H1 (cell line): ENCODE measurements around the gene ALOX5AP. TPM values are rescaled to one million over a fixed set of nuclear protein-coding genes. Genes with fewer than 3 reads are reported as not detected.

ENCODE experiments used
- CTCF ChIA-PET: fragments of 300-600 bp; sonication (Branson Sonifier 250); formaldehyde crosslinking; loops from one replicate; lab custom pipeline; 2021; ENCODE audit not compliant: partially characterized antibody; lab: Charles Lee
- POLR2A ChIA-PET: fragments of 300-600 bp; sonication (Branson Sonifier 250); formaldehyde crosslinking; loops from one replicate; lab custom pipeline; 2021; ENCODE audit warnings: inconsistent platforms; ENCODE audit not compliant: partially characterized antibody; lab: Charles Lee
- DNase-seq, 2 experiments: peaks; one replicate each; pipeline versions ENCODE4 v3.0.0 to v3.0.0-alpha.2; 2010 to 2022; ENCODE audit warnings: low spot score in 2 of 2, low read depth in 1 of 2, mixed read lengths in 1 of 2
- FAIRE-seq: peaks from 2 replicates; lab custom pipeline; 2011; peaks lifted over from hg19 to GRCh38; lab: Jason Lieb, UNC
- H2AFZ ChIP-seq: 2 replicates; pipeline ENCODE4 v1.8.1; 2012; ENCODE audit warnings: low read length, inconsistent platforms
- H2AK5ac ChIP-seq: 2 replicates; pipeline ENCODE4 v1.6.1; 2013; ENCODE audit warnings: low read depth, low read length
- H2BK120ac ChIP-seq: replicated peaks from 2 replicates; pipeline ENCODE3; 2013; ENCODE audit warnings: low read depth, low read length, inconsistent platforms
- H2BK12ac ChIP-seq: 2 replicates; pipeline ENCODE4 v1.6.1; 2013; ENCODE audit warnings: low read depth, low read length
- H2BK15ac ChIP-seq: 2 replicates; pipeline ENCODE4 v1.6.1; 2013; ENCODE audit warnings: low read length
- H2BK20ac ChIP-seq: 2 replicates; pipeline ENCODE4 v1.6.1; 2013; ENCODE audit warnings: low read length
- H2BK5ac ChIP-seq: 2 replicates; pipeline ENCODE4 v1.6.1; 2013; ENCODE audit warnings: low read depth, low read length
- H3K14ac ChIP-seq: 2 replicates; pipeline ENCODE4 v1.6.1; 2013; ENCODE audit warnings: inconsistent platforms; ENCODE audit not compliant: insufficient read length
- H3K18ac ChIP-seq: 2 replicates; pipeline ENCODE4 v1.6.1; 2013; ENCODE audit warnings: low read length; ENCODE audit errors: extremely low read depth
- H3K23ac ChIP-seq: 2 replicates; pipeline ENCODE4 v1.6.1; 2013; ENCODE audit warnings: inconsistent platforms; ENCODE audit not compliant: insufficient read length
- H3K23me2 ChIP-seq: 2 replicates; pipeline ENCODE4 v1.6.1; 2013; ENCODE audit warnings: low read depth, low read length
- H3K27ac ChIP-seq: 2 replicates; pipeline ENCODE4 v1.6.1; 2011; ENCODE audit warnings: low read depth, low read length, inconsistent platforms
- H3K27me3 ChIP-seq, 4 experiments: replicated peaks in 1 of 4; 1 replicate in 1 of 4; 2 replicates in 3 of 4; pipeline versions ENCODE4 v1.6.1 to v1.8.1; 2011 to 2013; ENCODE audit warnings: low read length in 3 of 4, mild to moderate bottlenecking in 3 of 4, inconsistent platforms in 2 of 4, mixed read lengths in 2 of 4, moderate library complexity in 1 of 4; ENCODE audit not compliant: control insufficient read depth in 3 of 4, insufficient read depth in 3 of 4; ENCODE audit errors: extremely low read depth in 1 of 4
- H3K36me3 ChIP-seq, 4 experiments: 2 replicates each; pipeline versions ENCODE4 v1.6.1 to v1.8.1; 2011 to 2013; ENCODE audit warnings: mild to moderate bottlenecking in 4 of 4, low read length in 3 of 4, moderate library complexity in 2 of 4, control low read depth in 1 of 4, inconsistent platforms in 1 of 4; ENCODE audit not compliant: insufficient read depth in 4 of 4, control insufficient read depth in 2 of 4
- H3K4ac ChIP-seq: replicated peaks from 2 replicates; pipeline ENCODE3; 2013; ENCODE audit warnings: low read length, low read depth, mixed read lengths, inconsistent platforms; ENCODE audit not compliant: insufficient read length
- H3K4me1 ChIP-seq, 4 experiments: replicated peaks in 1 of 4; 1 replicate in 1 of 4; 2 replicates in 3 of 4; pipeline versions ENCODE4 v1.6.1 to v1.8.1; 2011 to 2013; ENCODE audit warnings: low read length in 3 of 4, inconsistent platforms in 2 of 4, mixed read lengths in 1 of 4; ENCODE audit not compliant: insufficient read depth in 4 of 4, control insufficient read depth in 3 of 4
- H3K4me2 ChIP-seq, 2 experiments: 2 replicates each; pipeline versions ENCODE4 v1.6.1 to v1.8.1; 2011 to 2013; ENCODE audit warnings: low read depth in 2 of 2, low read length in 2 of 2, control low read depth in 1 of 2, inconsistent platforms in 1 of 2, mild to moderate bottlenecking in 1 of 2; ENCODE audit not compliant: insufficient read depth in 1 of 2
- H3K4me3 ChIP-seq, 4 experiments: fragments of 200-600, 300-600 bp in 1 of 4; sonication (generic), shearing (Covaris generic), sonication (Bioruptor Twin) in 1 of 4; 2 replicates each; pipeline versions ENCODE4 v1.5.1 to v1.8.1; 2011 to 2016; ENCODE audit warnings: low read length in 4 of 4, low read depth in 3 of 4, control low read depth in 2 of 4, inconsistent platforms in 2 of 4, mild to moderate bottlenecking in 2 of 4, mixed read lengths in 1 of 4, moderate library complexity in 1 of 4; ENCODE audit not compliant: insufficient read depth in 2 of 4; ENCODE audit errors: extremely low read depth in 1 of 4
- H3K56ac ChIP-seq: replicated peaks from 2 replicates; pipeline ENCODE3; 2013; ENCODE audit warnings: low read depth, mild to moderate bottlenecking, mixed read lengths, low read length, inconsistent platforms; ENCODE audit not compliant: insufficient read length
- H3K79me1 ChIP-seq: 2 replicates; pipeline ENCODE4 v1.6.1; 2013; ENCODE audit warnings: low read depth, low read length, control low read depth
- H3K79me2 ChIP-seq, 2 experiments: 2 replicates each; pipeline versions ENCODE4 v1.6.1 to v1.8.1; 2012 to 2013; ENCODE audit warnings: low read length in 2 of 2, mild to moderate bottlenecking in 2 of 2, inconsistent platforms in 1 of 2; ENCODE audit not compliant: insufficient read depth in 2 of 2, control insufficient read depth in 1 of 2
- H3K9ac ChIP-seq, 4 experiments: replicated peaks in 1 of 4; 1 replicate in 1 of 4; 2 replicates in 3 of 4; pipeline versions ENCODE4 v1.6.1 to v1.8.1; 2011 to 2013; ENCODE audit warnings: low read depth in 3 of 4, low read length in 3 of 4, control low read depth in 2 of 4, mild to moderate bottlenecking in 2 of 4, moderate library complexity in 2 of 4, inconsistent platforms in 1 of 4; ENCODE audit errors: extremely low read depth in 1 of 4
- H3K9me3 ChIP-seq, 2 experiments: 2 replicates each; pipeline versions ENCODE4 v1.6.1 to v1.8.1; 2012 to 2013; ENCODE audit warnings: mild to moderate bottlenecking in 2 of 2, moderate library complexity in 2 of 2, control low read depth in 1 of 2, inconsistent platforms in 1 of 2, low read depth in 1 of 2, low read length in 1 of 2, mixed read lengths in 1 of 2; ENCODE audit not compliant: insufficient read depth in 2 of 2
- H4K20me1 ChIP-seq, 2 experiments: replicated peaks in 1 of 2; 2 replicates each; pipeline versions ENCODE3 to v1.8.1; 2011 to 2013; ENCODE audit warnings: inconsistent platforms in 2 of 2, low read length in 2 of 2, mild to moderate bottlenecking in 1 of 2; ENCODE audit not compliant: insufficient read depth in 2 of 2, control insufficient read depth in 1 of 2
- H4K5ac ChIP-seq: 2 replicates; pipeline ENCODE4 v1.6.1; 2013; ENCODE audit warnings: low read length, low read depth, mixed read lengths, inconsistent platforms; ENCODE audit not compliant: insufficient read length
- H4K8ac ChIP-seq: 2 replicates; pipeline ENCODE4 v1.8.0; 2013; ENCODE audit warnings: mild to moderate bottlenecking, moderate library complexity, low read length, inconsistent platforms; ENCODE audit not compliant: insufficient read depth; ENCODE audit errors: extremely low read depth
- H4K91ac ChIP-seq: replicated peaks from 2 replicates; pipeline ENCODE3; 2013; ENCODE audit warnings: low read length, mixed read lengths, inconsistent platforms; ENCODE audit not compliant: insufficient read length
- SP1 ChIP-seq: IDR thresholded peaks from 2 replicates; pipeline ENCODE4 v1.6.1; 2011; ENCODE audit warnings: low read depth, low read length
- WGBS, 2 experiments: shearing (Covaris generic) in 1 of 2; methylation state at CpG; one replicate each; pipeline versions ENCODE4 v1.1.6 to v1.1.7; 2013 to 2015; ENCODE audit warnings: low lambda C conversion rate in 2 of 2, mixed read lengths in 2 of 2, inconsistent platforms in 1 of 2, low coverage in 1 of 2, missing lambda C conversion rate in 1 of 2; ENCODE audit not compliant: insufficient replicate concordance in 2 of 2, insufficient coverage in 1 of 2, insufficient read length in 1 of 2; ENCODE audit errors: extremely low coverage in 1 of 2, missing lambda C conversion rate in 1 of 2; 5-methylcytosine and 5-hydroxymethylcytosine counted together
- polyA plus RNA-seq, 7 experiments: library from polyadenylated mRNA; depleted of rRNA in 3 of 7; stranded (reverse) in 5 of 7; unstranded in 2 of 7; fragments of >200 nt in 5 of 7; fragments of 200-250 nt in 2 of 7; gene quantifications; 1 replicate in 5 of 7; 2 replicates in 1 of 7; 4 replicates in 1 of 7; pipeline versions ENCODE4 v1.2.1 to v1.2.3, GENCODE V29; 2011 to 2013; ENCODE audit warnings: missing spikeins in 2 of 7, mixed read lengths in 2 of 7
- total RNA-seq: library from RNA; stranded (reverse); fragmentation: NEBNext Ultra II Directional; extraction: Animal tissue kit (Norgen Biotek cat#: 25700); gene quantifications from 2 replicates; pipeline ENCODE4 v1.2.1, GENCODE V29; 2021

ALOX5AP gene
- total and polyA plus RNA-seq, 2 of the 8 experiments (the other 6 are each of a cell fraction or from before 2014, with no cell fraction given): not detected

DNA sequence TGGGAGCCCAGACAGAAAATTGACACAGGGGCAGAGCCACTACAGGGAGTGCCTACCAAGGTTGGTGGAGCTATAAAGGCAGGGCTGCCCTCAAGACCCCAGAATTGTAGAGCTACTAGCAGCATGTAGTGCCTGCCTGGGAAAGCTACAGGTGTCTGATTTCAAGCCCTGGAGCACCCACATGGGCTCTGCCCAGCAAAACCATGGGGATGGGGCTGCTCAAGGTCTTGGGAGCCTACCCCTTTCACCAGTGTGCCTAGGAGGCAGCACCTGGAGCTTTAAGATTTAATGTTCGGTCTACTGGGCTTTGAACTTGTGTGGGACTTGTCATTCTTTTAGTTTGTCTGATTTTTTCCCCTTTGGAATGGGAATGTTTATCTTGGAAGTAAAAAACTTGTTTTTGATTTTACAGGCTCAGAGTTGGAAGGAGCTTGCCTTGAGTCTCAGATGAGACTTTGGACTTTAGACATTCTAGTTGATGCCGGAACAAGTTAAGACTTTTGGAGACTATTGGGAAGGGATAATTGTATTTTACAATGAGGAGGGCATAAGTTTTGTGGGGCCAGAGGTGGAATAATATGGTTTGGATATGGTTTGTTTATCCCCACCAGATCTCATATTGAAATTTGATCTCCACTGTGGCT is 45.1 kb downstream of the ALOX5AP start:
- FAIRE-seq: no peak

More for the DNA sequence above, 45.1 kb downstream of the ALOX5AP start:
- no peak overlapping the region for H3K4me2 ChIP-seq
- H4K5ac ChIP-seq: no peak overlapping the region
- H3K23ac ChIP-seq: no peak overlapping the region
- H2AFZ ChIP-seq: no peak overlapping the region
- no peak for DNase-seq
- H2BK120ac ChIP-seq: no peak overlapping the region
- H3K79me2 ChIP-seq: no peaks in the 10 kb centered on the region
- H2BK5ac ChIP-seq: no peak overlapping the region
- no peak overlapping the region for H2BK20ac ChIP-seq
- H3K27ac ChIP-seq: no peak overlapping the region
- no peaks in the 10 kb centered on the region for H3K27me3 ChIP-seq
- H3K4ac ChIP-seq: no peak overlapping the region
- H3K23me2 ChIP-seq: no peaks in the 10 kb centered on the region; the same call in 1 of the 2 replicates
- no peaks in the 10 kb centered on the region for H3K9me3 ChIP-seq
- H2AK5ac ChIP-seq: no peak overlapping the region
- CTCF ChIA-PET: interaction anchor here (0.6 to 1.7 kb wide), 4 partner anchors 10 to 269 kb away, joined by 3 read pairs; no protein-coding TSS in a partner anchor
- no peak overlapping the region for H2BK15ac ChIP-seq
- no peak overlapping the region for H3K56ac ChIP-seq
- H3K18ac ChIP-seq: no peak overlapping the region
- 93% methylated on average over 2 of the region's 2 CpGs; no CpG with 5 or more reads in 1 of the 2 experiments for WGBS, 2 experiments
- H2BK12ac ChIP-seq: no peak overlapping the region
- H3K4me1 ChIP-seq: peaks cover 0 to 5% (median 3%) of the 10 kb centered on the region in 4 experiments; a peak in 4 of 7 replicates
- H3K9ac ChIP-seq: no peak overlapping the region
- no peaks in the 10 kb centered on the region for H3K79me1 ChIP-seq
- no peak for TF ChIP-seq SP1
- TF ChIP-seq, all 59 proteins: peak for 0
- H4K8ac ChIP-seq: no peak overlapping the region
- no peak overlapping the region for H3K14ac ChIP-seq
- no peak overlapping the region for H4K91ac ChIP-seq
- no peak overlapping the region for H3K4me3 ChIP-seq
- POLR2A ChIA-PET: no interaction called here
- H4K20me1 ChIP-seq: no peaks in the 10 kb centered on the region
- no peaks in the 10 kb centered on the region for H3K36me3 ChIP-seq
